DMS114 treated with DMSO at 0.1 percent for 48 hours (cell line): ENCODE data around the gene TSPAN4.

Source experiments
- DNase-seq: peaks from one replicate; lab custom pipeline; 2025; ENCODE audit not compliant: unreplicated experiment; lab: John Stamatoyannopoulos, UW

TSPAN4 gene

DNA sequence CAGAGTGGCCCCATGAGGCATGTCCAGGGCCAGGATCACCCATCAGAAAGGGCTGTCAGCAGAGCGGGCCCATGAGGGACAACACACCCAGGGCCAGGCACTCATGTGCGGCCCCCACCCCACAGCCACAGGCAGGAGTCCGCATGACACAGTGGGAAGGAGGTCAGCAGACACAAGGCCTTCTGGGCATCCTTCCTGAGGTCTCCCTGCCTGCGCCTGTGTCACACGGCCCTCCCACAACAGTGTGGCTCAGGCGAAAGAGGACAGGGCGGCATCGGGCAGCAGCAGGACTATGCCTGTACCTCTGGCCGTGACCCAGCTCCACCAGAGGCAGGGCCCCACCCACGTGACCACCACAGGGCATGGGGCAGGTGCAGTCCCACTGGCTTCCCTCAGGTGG is 40.9 kb downstream of the TSPAN4 start:
- DNase-seq: no peak

DNA sequence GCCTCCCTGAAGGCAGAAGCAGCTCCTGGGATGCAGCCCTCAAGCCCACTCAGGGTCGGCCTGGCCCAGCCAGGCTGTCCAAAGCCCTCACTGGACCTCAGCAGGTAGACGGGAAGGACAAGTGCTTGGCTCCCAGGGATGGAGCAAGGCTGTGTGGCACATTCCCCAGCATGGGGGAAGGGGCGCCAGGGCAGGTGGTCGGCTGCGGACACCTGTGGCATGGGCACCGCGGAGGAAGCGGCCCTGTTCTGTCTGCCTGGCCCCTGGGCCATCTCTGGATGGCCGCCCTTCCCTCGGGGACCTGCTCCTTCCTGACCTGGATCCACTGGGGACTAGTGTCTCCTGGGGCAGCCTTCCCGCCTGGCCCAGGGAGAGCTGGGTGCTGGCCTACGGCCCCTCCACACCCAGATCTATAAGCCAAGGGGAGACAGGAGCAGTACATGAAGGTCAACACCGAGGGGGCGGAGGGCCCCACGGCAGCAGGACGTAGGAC is 42.0 kb downstream of the TSPAN4 start:
- no peak for DNase-seq

DNA sequence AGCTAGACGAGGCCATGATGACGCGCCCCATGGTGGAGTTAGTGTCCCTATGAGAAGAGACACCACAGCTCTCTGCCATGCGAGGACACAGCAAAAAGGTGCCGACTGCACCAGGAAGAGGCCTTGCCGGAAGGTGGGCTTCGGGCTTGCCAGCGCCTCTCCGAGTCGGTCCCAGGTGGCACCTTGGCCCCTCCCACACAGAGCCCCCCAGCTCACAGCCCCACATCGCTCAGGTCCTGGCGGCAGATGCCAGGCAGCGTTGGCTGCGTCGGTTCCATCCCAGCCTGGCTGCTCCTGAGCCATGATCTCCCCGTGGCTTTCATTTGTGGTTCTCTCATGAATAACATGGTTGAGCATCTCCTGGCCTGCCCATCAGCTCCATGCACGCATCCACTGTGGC is 43.9 kb downstream of the TSPAN4 start:
- no peak for DNase-seq

DNA sequence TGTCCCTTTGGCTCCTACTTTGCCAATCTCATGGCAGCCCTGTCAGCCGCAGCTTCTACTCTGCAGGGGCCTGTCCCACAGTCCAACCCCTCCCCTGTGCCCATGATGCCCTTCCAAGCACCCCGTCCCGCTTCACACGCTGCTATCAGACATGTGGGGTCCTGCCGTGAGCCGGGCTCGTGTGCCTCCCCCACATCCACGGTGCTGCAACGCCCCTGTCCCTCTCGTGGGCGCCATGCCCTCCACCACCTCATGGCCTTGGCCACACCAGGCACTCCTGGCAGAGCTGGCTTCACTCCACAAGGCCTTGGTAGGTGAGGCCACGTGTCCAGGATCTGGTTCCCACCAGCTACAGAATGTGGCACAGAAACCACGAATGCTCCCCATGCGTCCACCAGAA is 44.9 kb downstream of the TSPAN4 start:
- DNase-seq: no peak

GRCh38 chr11:888310-889212 is 45.9 kb downstream of the TSPAN4 start:
- no peak for DNase-seq

DNA sequence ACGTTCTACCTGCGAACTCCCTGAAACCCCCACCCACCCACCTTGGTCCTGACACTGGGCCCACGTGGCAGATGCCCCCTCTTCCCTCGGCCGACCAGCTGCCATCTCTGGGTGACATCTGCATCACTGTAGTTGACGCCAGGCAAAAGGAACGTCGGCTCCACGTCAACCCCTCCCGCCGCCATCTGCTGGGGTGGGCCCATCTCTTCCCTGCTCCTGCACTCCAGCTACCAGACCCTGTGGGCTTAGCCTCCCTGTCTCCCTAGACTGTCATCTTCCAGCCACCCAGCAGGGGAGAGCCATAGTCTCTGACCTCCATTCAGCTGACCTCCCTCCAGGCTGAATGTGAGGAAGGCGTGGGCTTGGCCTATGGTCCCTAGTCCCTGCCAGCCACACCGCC is 46.6 kb downstream of the TSPAN4 start:
- no peak for DNase-seq

DNA sequence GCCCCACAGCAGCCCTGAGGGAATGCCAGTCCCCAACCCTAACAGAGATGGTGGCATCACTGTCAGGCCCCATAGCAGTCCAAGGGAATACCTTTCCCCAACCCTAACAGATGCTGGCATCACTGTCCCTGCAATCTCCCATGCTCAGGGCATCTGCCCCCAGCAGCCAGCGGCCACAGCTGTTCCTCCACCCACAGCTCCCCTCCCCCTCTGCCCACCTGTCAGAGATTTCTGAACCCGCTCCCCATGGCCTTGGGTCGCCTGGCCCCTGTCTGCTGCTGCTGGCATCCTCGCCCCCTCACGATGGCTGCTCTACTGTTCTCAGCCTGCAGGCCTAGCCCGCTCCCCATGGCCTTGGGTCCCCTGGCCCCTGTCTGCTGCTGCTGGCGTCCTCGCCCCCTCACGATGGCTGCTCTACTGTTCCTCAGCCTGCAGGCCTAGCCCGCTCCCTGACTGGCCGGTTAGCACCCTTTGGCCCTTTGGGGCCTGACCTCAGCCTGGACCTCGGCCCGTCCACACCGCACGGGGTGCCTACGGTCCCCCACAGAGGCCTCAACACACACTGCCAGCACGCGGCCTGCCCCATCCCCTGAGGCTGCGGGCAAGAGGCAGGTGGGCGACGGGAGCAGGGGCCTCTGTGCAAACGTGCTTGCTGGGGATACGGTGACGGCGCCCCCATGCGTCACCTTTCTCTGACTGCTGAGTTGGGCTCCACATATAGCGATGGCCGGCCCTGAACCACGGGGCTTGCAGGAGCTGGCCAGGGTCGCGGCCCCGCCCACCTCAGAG is 47.2 kb downstream of the TSPAN4 start:
- no peak for DNase-seq

GRCh38 chr11:890794-891540 is 48.3 kb downstream of the TSPAN4 start:
- DNase-seq: no peak

- DNase-seq: no peak
Measured at GRCh38 chr11:893008-893654, 50.5 kb downstream of the TSPAN4 start.

- DNase-seq: no peak
Measured at GRCh38 chr11:894575-895201, 52.0 kb downstream of the TSPAN4 start.

- no peak for DNase-seq
Measured at GRCh38 chr11:895331-896110, 52.9 kb downstream of the TSPAN4 start.

DNA sequence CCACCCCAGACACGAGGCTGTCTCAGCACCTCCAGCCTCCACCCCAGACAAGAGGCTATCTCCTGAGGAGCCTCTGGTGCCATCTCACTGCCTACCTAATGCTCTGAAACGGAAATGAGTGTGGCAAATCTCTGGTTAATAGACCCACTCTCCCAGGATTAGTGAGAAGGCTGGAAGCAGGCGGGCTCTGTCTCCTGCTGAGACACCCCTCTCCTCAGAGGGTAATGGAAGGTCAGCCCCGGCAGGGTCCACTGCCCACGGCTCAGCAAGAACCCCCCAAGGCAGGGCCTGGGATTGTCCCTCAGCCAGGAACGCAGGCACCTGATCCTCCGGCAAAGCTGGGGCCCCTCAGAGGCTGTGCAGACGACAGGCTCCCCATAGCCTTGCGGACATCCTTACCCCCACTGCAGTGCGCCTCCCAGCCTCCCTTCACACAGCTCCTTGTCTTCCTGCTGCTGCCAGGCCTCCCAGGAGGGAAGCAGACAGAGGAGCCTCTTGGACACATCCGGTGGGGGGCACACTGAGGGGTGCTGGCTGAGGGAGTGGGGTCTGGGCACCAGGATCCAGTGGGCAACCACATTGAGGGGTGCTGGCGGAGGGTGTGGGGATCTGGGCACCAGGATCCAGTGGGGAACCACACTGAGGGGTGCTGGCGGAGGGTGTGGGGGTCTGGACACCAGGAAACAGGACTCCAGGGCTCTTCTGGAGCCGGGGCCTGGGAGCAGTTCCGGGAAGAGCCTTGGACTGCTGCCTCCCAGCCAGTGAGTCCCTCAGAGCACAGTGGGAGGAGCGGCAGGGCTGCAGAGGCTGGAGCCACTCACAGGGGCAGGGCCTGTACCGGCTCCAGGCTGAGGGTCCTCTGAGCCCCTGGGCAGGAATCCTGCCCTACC is 54.8 kb downstream of the TSPAN4 start:
- no peak for DNase-seq

DNA sequence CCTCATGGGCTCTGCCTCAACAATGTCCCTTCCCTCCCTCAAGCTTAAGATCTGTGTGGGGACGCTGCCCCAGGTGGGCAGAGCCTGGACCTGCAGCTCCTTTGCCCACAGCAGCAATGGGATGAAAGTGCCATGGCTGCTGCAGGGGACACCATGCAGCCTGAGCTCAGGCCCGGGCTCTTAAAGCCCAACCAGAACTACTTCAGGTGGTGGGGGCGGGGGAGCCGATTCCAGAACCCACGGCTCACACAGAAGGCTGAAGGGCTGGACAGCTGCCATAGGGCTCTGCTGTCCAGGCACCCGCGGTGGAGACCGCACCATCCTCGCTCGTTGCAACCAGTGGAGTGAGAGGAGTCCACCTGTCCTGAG is 55.5 kb downstream of the TSPAN4 start:
- no peak for DNase-seq

GRCh38 chr11:898540-899190 is 56.0 kb downstream of the TSPAN4 start:
- DNase-seq: no peak

DNA sequence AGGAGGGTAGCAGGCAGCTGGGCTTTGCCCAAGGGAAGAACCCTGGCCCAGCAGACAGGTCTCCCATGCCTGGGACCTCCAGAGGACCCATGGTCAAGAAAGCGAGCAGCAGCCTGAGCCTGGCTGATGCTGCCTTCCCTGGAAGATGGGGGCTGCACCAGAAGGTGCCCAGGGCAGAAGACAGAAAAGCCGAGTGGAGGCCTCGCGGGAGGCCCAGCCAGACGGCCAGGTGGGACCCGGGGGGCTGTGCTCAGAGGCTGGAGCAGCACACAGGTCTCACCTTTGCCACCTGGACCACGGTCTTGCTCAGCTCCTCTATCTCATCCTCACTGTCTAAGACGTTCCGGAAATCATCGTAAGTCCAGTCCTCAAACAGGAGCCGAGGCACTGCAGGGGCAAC is 57.1 kb downstream of the TSPAN4 start:
- DNase-seq: no peak

- DNase-seq: no peak
Measured at GRCh38 chr11:900545-900944, 57.9 kb downstream of the TSPAN4 start.

- no peak for DNase-seq
Measured at GRCh38 chr11:901452-902061, 58.9 kb downstream of the TSPAN4 start.

- no peak for DNase-seq
Measured at GRCh38 chr11:904380-904779, 61.7 kb downstream of the TSPAN4 start.
